Measurements from ENCODE around the gene VASH1. TPM values are rescaled to one million over a fixed set of nuclear protein-coding genes. Genes with fewer than 3 reads are reported as not detected.

Gene VASH1
- total and polyA plus RNA-seq, 2 of the 13 experiments (the other 11 are each of a cell fraction or from before 2014, with no cell fraction given) = 0.11 to 0.24 TPM

GRCh38 chr14:76832503-76832988 is 71.3 kb downstream of the VASH1 start (continued):
- TF ChIP-seq, protein P1, sequence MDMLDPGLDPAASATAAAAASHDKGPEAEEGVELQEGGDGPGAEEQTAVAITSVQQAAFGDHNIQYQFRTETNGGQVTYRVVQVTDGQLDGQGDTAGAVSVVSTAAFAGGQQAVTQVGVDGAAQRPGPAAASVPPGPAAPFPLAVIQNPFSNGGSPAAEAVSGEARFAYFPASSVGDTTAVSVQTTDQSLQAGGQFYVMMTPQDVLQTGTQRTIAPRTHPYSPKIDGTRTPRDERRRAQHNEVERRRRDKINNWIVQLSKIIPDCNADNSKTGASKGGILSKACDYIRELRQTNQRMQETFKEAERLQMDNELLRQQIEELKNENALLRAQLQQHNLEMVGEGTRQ (IDR thresholded peaks at IDR 0.05; ENCODE audit: low read depth, low read length) = no peak
- TF ChIP-seq, protein P1 (CRISPR knock-in tag; IDR thresholded peaks at IDR 0.05; ENCODE audit: borderline replicate concordance) = peak; percentile 33; the same call in 1 of the 2 replicates
- TF ChIP-seq MTERF4 (CRISPR knock-in tag; IDR thresholded peaks at IDR 0.05) = no peak
- TF ChIP-seq ZNF703 (CRISPR knock-in tag; IDR thresholded peaks at IDR 0.05; ENCODE audit: borderline replicate concordance) = no peak
- no peak for TF ChIP-seq ZNF253 (CRISPR knock-in tag; IDR thresholded peaks at IDR 0.05; ENCODE audit: borderline replicate concordance)
- TF ChIP-seq CENPBD1 (CRISPR knock-in tag; IDR thresholded peaks at IDR 0.05; ENCODE audit: borderline replicate concordance, low read depth) = no peak
- TF ChIP-seq ZNF124 (CRISPR knock-in tag; IDR thresholded peaks at IDR 0.05) = peak; percentile 90
- TF ChIP-seq, protein P2, sequence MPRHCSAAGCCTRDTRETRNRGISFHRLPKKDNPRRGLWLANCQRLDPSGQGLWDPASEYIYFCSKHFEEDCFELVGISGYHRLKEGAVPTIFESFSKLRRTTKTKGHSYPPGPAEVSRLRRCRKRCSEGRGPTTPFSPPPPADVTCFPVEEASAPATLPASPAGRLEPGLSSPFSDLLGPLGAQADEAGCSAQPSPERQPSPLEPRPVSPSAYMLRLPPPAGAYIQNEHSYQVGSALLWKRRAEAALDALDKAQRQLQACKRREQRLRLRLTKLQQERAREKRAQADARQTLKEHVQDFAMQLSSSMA (CRISPR knock-in tag; IDR thresholded peaks at IDR 0.05) = no peak
- TF ChIP-seq ZNF747 (CRISPR knock-in tag; IDR thresholded peaks at IDR 0.05; ENCODE audit: borderline replicate concordance) = no peak
- TF ChIP-seq ZFP82 (CRISPR knock-in tag; IDR thresholded peaks at IDR 0.05; ENCODE audit: borderline replicate concordance) = no peak
- no peak for TF ChIP-seq TRAFD1 (CRISPR knock-in tag; IDR thresholded peaks at IDR 0.05; ENCODE audit: borderline replicate concordance)
- no peak for TF ChIP-seq ZNF512 (CRISPR knock-in tag; IDR thresholded peaks at IDR 0.05)
- TF ChIP-seq KAT7 (CRISPR knock-in tag; IDR thresholded peaks at IDR 0.05; ENCODE audit: borderline replicate concordance) = no peak
- TF ChIP-seq REPIN1 (CRISPR knock-in tag; IDR thresholded peaks at IDR 0.05; ENCODE audit: borderline replicate concordance, low read depth) = no peak
- peak; percentile 58; the same call in 1 of the 2 replicates for TF ChIP-seq TARDBP (CRISPR knock-in tag; IDR thresholded peaks at IDR 0.05)
- peak; percentile 20 to 28; a peak in 1 of 4 replicates for TF ChIP-seq MAFK (conservative IDR thresholded peaks at IDR 0.05 in 1 of 2, IDR thresholded peaks at IDR 0.05 in 1 of 2; ENCODE audit: low read length in 2 of 2)
- TF ChIP-seq DRAP1 (CRISPR knock-in tag; IDR thresholded peaks at IDR 0.05) = 0 out of 2 replicates have a peak, but pooled peaks have one; percentile 17
- TF ChIP-seq ZNF24 (IDR thresholded peaks at IDR 0.05) = no peak
- TF ChIP-seq ZNF766 (CRISPR knock-in tag; IDR thresholded peaks at IDR 0.05; ENCODE audit: borderline replicate concordance) = no peak
- TF ChIP-seq FOXJ3 (CRISPR knock-in tag; IDR thresholded peaks at IDR 0.05; ENCODE audit: borderline replicate concordance) = 0 out of 2 replicates have a peak, but pooled peaks have one; percentile 70
- no peak for TF ChIP-seq CCDC6 (CRISPR knock-in tag; IDR thresholded peaks at IDR 0.05)
